Adrenal gland (tissue), 12 donors: ENCODE measurements around the gene PRKN. TPM values are rescaled to one million over a fixed set of nuclear protein-coding genes. Genes with fewer than 3 reads are reported as not detected.
A peak's percentile ranks its signal among the peaks of the same experiment; 100 is the strongest.

Source experiments
- DNase-seq, 7 donors: peaks; one replicate each; pipeline ENCODE4 v3.0.0-alpha.2; 2019 to 2020
- H3K27ac ChIP-seq, 5 donors: fragments of 200-600 bp; sonication (generic) in 4 of 5; 1 replicate in 3 of 5; 2 replicates in 2 of 5; pipeline versions ENCODE4 v1.5.1 to v1.8.0; 2016 to 2020; ENCODE audit warnings: mild to moderate bottlenecking in 1 of 5
- H3K27me3 ChIP-seq: fragments of 200-600 bp; 2 replicates; pipeline ENCODE4 v1.8.0; 2021
- H3K36me3 ChIP-seq, 2 donors: fragments of 200-600 bp; replicated peaks in 1 of 2; 1 replicate in 1 of 2; 2 replicates in 1 of 2; pipeline versions ENCODE4 v1.5.1 to v1.8.0; 2018 to 2022
- H3K4me1 ChIP-seq, 2 donors: fragments of 200-600 bp; replicated peaks in 1 of 2; 1 replicate in 1 of 2; 2 replicates in 1 of 2; pipeline versions ENCODE4 v1.5.1 to v1.8.0; 2018 to 2021
- H3K4me3 ChIP-seq, 4 donors: fragments of 200-600 bp; sonication (generic) in 3 of 4; one replicate each; pipeline ENCODE4 v1.5.1; 2016 to 2018
- H3K9me3 ChIP-seq, 3 donors: fragments of 200-600 bp; sonication (generic) in 1 of 3; replicated peaks in 1 of 3; 1 replicate in 2 of 3; 2 replicates in 1 of 3; pipeline versions ENCODE4 v1.5.1 to v1.8.0; 2016 to 2021
- POLR2A ChIP-seq, 2 donors: fragments of 450-650 bp; IDR thresholded peaks; one replicate each; pipeline ENCODE4 v1.6.1; 2017; ENCODE audit warnings: antibody characterized with exemption in 2 of 2, mild to moderate bottlenecking in 2 of 2, moderate library complexity in 1 of 2
- WGBS, 4 donors: extraction: QIAGEN DNeasy Blood & Tissue Kit in 2 of 4; methylation state at CpG; one replicate each; pipeline versions ENCODE4 v1.1.5 to v1.1.7; 2013 to 2017; 5-methylcytosine and 5-hydroxymethylcytosine counted together
- intact Hi-C, 2 donors: fragments of 100-400 bp; cut with DNase I; formaldehyde crosslinking; loops; one replicate each; pipeline versions ENCODE4 v1.14.1 to v1.15.0; 2022 to 2023
- polyA plus RNA-seq, 3 donors: library from polyadenylated mRNA; stranded (reverse); fragments of 200-250 nt in 2 of 3; fragments of 350-450 nt in 1 of 3; fragmentation: Illumina TruSeq in 1 of 3; extraction: RNeasy Lipid Tissue Mini Kit (QIAGEN cat#74804) in 1 of 3; gene quantifications; one replicate each; pipeline ENCODE4 v1.2.3, GENCODE V29; 2013 to 2014
- total RNA-seq, 9 donors: library from RNA; depleted of rRNA in 4 of 9; stranded (reverse); fragments of >200 nt in 4 of 9; fragments of 120-200 nt in 1 of 9; fragmentation: NEBNext Ultra II Directional in 1 of 9; extraction: Animal tissue kit (Norgen Biotek cat#: 25700) in 1 of 9; gene quantifications; one replicate each; pipeline versions ENCODE4 v1.1.0 to v1.2.4, GENCODE V29; 2013 to 2023
- TF ChIP-seq, protein P1 (sequence below), 6 experiments: fragments of 450-650 bp in 4 of 6; fragments of 200-600 bp in 2 of 6; sonication (generic) in 1 of 6; IDR thresholded peaks; 1 replicate in 5 of 6; 2 replicates in 1 of 6; pipeline versions ENCODE4 v1.5.1 to v1.8.0; 2016 to 2021; ENCODE audit warnings: antibody characterized with exemption in 6 of 6, mild to moderate bottlenecking in 2 of 6, moderate library complexity in 1 of 6
- donor health status: healthy with polysubstance abuse.
- donor health status: Bipolar disorder and iron deficiency.
- donor health status: DM: yes; HTN: yes; CAD: no.
- donor health status: DM: no; HTN: no; CAD: no.
- donor health status: DM: no; HTN: no; CAD: no.
- donor health status: DM: yes; HTN: yes; CAD: no.

PRKN gene
- total and polyA plus RNA-seq, 12 donors: 1.9 to 159 (median 13.3) TPM

DNA sequence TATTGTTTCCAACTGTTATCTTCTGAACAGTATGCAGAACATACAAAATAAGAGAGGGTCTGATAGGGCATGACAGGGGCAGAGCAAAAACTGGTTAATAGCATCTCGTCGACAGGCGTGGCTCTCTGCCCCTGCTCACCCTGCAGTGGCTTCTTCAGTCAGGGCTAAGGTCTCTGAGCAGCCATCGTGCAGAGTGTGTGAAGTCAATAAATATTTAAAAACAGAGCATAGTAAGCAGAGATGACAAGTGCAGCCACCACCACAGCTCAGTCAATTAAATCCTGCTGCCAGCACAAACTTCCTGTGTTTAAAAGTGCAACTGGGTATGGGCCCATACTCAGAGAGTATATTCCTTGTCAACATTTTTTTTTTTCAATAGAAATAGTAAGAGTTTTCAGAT is 1080.3 kb downstream of the PRKN start:
- 54 to 71% (median 61%) methylated on average over 4 of the region's 4 CpGs for WGBS, 4 donors
- DNase-seq: no peak

DNA sequence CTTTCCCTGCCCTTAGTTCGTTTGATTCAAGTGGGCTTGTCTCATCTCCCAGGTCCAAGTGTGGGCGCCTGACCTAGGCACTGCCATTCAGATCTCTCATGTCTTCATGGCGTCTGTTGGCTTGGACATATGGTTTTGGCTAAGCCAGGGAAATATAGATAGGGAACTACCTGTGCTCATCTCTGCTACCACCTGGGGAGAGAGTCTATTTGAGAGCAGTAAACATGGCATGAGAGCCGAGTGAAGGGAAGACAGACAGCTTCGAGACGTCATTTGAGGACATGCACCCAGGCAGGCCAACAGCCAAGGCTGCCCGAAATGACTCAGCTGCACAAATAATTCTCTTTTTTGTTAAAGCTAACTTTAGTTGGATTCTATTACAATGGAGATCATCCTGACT is 1083.0 kb downstream of the PRKN start:
- 47 to 68% (median 49%) methylated on average over 7 of the region's 7 CpGs for WGBS, 4 donors
- DNase-seq: peak in 5 of 7 donors; percentile 28 to 65 (median 36)
- intact Hi-C loops: no loop called here
- Histone ChIP-seq H3K27me3 (no peaks in the 10 kb centered on the region), H3K4me1 (no peaks in the 10 kb centered on the region), H3K27ac (no peak overlapping the region), H3K4me3 (no peak overlapping the region), H3K9me3 (peaks cover 0 to 5% (median 0%) of the 10 kb centered on the region in 3 donors), H3K36me3 (no peaks in the 10 kb centered on the region)
- no peak for TF ChIP-seq POLR2A (IDR thresholded peaks at IDR 0.05)
- TF ChIP-seq, protein P1, sequence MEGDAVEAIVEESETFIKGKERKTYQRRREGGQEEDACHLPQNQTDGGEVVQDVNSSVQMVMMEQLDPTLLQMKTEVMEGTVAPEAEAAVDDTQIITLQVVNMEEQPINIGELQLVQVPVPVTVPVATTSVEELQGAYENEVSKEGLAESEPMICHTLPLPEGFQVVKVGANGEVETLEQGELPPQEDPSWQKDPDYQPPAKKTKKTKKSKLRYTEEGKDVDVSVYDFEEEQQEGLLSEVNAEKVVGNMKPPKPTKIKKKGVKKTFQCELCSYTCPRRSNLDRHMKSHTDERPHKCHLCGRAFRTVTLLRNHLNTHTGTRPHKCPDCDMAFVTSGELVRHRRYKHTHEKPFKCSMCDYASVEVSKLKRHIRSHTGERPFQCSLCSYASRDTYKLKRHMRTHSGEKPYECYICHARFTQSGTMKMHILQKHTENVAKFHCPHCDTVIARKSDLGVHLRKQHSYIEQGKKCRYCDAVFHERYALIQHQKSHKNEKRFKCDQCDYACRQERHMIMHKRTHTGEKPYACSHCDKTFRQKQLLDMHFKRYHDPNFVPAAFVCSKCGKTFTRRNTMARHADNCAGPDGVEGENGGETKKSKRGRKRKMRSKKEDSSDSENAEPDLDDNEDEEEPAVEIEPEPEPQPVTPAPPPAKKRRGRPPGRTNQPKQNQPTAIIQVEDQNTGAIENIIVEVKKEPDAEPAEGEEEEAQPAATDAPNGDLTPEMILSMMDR (IDR thresholded peaks at IDR 0.05): no peak

More for the DNA sequence above, 1080.3 kb downstream of the PRKN start:
- no peaks in the 10 kb centered on the region for H3K36me3 ChIP-seq
- intact Hi-C loops: no loop called here
- no peak overlapping the region for H3K27ac ChIP-seq
- H3K9me3 ChIP-seq: peaks cover 0 to 1% (median 0%) of the 10 kb centered on the region in 3 donors
- no peaks in the 10 kb centered on the region for H3K4me1 ChIP-seq
- no peak overlapping the region for H3K4me3 ChIP-seq
- no peaks in the 10 kb centered on the region for H3K27me3 ChIP-seq
- no peak for TF ChIP-seq POLR2A (IDR thresholded peaks at IDR 0.05)
- TF ChIP-seq, protein P1 (IDR thresholded peaks at IDR 0.05): no peak

DNA sequence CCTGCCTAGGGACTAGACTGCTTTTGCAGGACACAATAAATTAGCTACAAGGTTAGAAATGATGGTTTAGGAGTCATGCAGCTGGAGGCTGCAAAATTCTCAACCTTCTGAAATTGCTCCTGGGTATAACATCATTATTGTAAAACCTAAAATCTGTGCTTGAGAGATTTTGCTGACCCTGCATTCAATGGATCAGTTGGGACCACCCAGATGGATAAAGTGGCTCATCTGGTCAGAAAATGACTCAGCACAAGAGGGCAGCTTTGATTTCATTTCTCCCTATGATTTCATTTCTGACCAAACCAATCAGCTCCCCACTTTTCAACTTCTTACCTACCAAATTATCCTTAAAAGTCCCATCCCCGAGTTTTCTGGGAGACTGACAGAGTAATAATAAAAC is 1086.4 kb downstream of the PRKN start:
- Histone ChIP-seq H3K27me3 (no peaks in the 10 kb centered on the region), H3K4me1 (no peaks in the 10 kb centered on the region), H3K9me3 (peaks cover 0 to 5% (median 0%) of the 10 kb centered on the region in 3 donors), H3K4me3 (no peak overlapping the region), H3K27ac (no peak overlapping the region), H3K36me3 (no peaks in the 10 kb centered on the region)
- no peak for DNase-seq
- 63 to 88% (median 70%) methylated on average over 1 of the region's 1 CpG for WGBS, 4 donors
- intact Hi-C loops: no loop called here
- TF ChIP-seq, protein P1 (IDR thresholded peaks at IDR 0.05): no peak
- no peak for TF ChIP-seq POLR2A (IDR thresholded peaks at IDR 0.05)

DNA sequence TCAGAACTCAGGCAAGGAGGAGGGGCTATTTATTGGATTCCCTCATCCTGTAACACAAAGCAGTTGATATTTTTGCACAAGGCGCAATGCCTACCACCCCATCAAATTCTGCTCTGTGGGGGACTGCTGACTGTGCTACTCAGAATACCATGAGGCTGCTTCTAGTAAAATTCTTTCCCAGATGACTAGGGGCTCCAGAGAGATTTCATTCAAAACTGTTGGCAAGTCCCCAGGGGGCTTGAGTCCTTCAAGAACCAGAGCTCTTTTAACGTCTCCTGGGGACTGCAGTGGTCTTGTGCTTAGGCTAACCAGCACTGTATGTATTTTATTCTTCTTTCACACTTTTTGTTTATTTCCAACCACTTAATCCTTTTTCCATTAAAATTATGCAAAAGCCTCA is 1087.8 kb downstream of the PRKN start:
- Histone ChIP-seq H3K36me3 (no peaks in the 10 kb centered on the region), H3K27ac (no peak overlapping the region), H3K9me3 (peaks cover 0 to 5% (median 0%) of the 10 kb centered on the region in 3 donors), H3K27me3 (no peaks in the 10 kb centered on the region), H3K4me3 (no peak overlapping the region), H3K4me1 (no peaks in the 10 kb centered on the region)
- DNase-seq: no peak
- WGBS, 4 donors: 87 to 98% (median 90%) methylated on average over 2 of the region's 2 CpGs
- intact Hi-C loops: no loop called here
- TF ChIP-seq, protein P1 (IDR thresholded peaks at IDR 0.05): no peak
- no peak for TF ChIP-seq POLR2A (IDR thresholded peaks at IDR 0.05)
